Ishikawa (cell line): Measurements from ENCODE around the gene USP7.

Source experiments
- CREB1 ChIP-seq: IDR thresholded peaks from 2 replicates; pipeline ENCODE4 v1.6.1; 2012; ENCODE audit warnings: low read depth
- EGR1 ChIP-seq: IDR thresholded peaks from 2 replicates; pipeline ENCODE4 v1.6.1; 2012
- EP300 ChIP-seq: IDR thresholded peaks from 2 replicates; pipeline ENCODE4 v1.6.1; 2012; ENCODE audit warnings: borderline replicate concordance
- FOXM1 ChIP-seq: IDR thresholded peaks from 2 replicates; pipeline ENCODE4 v1.6.1; 2012; ENCODE audit warnings: low read depth, borderline replicate concordance
- NFIC ChIP-seq: IDR thresholded peaks from 2 replicates; pipeline ENCODE4 v1.6.1; 2012
- RAD21 ChIP-seq: IDR thresholded peaks from 2 replicates; pipeline ENCODE4 v1.6.1; 2012; ENCODE audit warnings: low read depth
- TAF1 ChIP-seq: IDR thresholded peaks from 2 replicates; pipeline ENCODE4 v1.6.1; 2012; ENCODE audit warnings: low read depth, mild to moderate bottlenecking
- TEAD4 ChIP-seq: IDR thresholded peaks from 2 replicates; pipeline ENCODE4 v1.6.1; 2012
- ZBTB7A ChIP-seq: IDR thresholded peaks from 2 replicates; pipeline ENCODE4 v1.6.1; 2012; ENCODE audit warnings: low read depth
- TF ChIP-seq, protein P1 (sequence below): IDR thresholded peaks from 2 replicates; pipeline ENCODE4 v1.6.1; 2012
- TF ChIP-seq, protein P2 (sequence below): IDR thresholded peaks from 2 replicates; pipeline ENCODE4 v1.6.1; 2012
- TF ChIP-seq, protein P3 (sequence below): IDR thresholded peaks from 2 replicates; pipeline ENCODE4 v1.6.1; 2012; ENCODE audit warnings: low read depth, mild to moderate bottlenecking

DNA sequence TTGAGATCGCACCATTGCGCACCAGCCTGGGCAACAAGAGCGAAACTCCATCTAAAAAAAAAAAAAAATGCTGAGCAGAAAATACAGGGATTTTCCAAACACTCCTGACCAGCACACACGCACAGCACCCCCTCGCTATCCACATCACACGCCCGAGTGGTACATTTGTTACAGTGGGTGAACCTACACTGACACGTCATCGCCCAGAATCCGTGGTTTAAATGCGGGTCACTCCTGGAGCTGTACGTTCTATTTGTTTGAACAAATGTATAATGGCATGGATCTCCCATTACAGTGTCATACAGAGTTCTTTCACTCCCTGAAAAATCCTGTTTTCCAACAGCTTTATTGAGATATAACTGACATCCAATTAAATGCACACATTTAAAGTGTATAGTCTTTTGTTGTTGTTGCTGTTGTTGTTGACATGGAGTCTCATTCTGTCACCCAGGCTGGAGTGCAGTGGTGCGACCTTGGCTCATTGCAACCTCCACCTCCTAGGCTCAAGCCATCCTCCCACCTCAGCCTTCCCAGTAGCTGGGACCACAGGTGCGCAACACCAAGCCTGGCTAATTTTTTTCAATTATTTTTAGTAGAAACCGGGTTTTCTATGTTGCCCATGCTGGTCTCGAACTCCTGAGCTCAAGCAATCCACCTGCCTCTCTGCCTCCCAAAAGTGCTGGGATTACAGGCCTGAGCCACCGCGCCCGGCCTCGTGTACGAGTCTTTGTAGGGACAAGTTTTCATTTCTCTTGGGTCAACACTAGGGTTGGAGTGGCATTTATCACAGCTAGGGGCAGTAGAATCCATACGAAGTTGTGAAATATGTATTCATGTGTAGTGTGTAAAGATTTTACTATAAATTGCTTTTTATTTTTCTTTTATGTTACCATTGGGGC is 90.5 kb downstream of the USP7 start:
- no peak for TF ChIP-seq RAD21
- TF ChIP-seq ZBTB7A = no peak
- TF ChIP-seq, protein P1, sequence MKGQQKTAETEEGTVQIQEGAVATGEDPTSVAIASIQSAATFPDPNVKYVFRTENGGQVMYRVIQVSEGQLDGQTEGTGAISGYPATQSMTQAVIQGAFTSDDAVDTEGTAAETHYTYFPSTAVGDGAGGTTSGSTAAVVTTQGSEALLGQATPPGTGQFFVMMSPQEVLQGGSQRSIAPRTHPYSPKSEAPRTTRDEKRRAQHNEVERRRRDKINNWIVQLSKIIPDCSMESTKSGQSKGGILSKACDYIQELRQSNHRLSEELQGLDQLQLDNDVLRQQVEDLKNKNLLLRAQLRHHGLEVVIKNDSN = no peak
- TF ChIP-seq, protein P2, sequence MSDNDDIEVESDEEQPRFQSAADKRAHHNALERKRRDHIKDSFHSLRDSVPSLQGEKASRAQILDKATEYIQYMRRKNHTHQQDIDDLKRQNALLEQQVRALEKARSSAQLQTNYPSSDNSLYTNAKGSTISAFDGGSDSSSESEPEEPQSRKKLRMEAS = no peak
- TF ChIP-seq NFIC = no peak
- TF ChIP-seq EP300 = no peak
- no peak for TF ChIP-seq EGR1
- TF ChIP-seq, protein P3, sequence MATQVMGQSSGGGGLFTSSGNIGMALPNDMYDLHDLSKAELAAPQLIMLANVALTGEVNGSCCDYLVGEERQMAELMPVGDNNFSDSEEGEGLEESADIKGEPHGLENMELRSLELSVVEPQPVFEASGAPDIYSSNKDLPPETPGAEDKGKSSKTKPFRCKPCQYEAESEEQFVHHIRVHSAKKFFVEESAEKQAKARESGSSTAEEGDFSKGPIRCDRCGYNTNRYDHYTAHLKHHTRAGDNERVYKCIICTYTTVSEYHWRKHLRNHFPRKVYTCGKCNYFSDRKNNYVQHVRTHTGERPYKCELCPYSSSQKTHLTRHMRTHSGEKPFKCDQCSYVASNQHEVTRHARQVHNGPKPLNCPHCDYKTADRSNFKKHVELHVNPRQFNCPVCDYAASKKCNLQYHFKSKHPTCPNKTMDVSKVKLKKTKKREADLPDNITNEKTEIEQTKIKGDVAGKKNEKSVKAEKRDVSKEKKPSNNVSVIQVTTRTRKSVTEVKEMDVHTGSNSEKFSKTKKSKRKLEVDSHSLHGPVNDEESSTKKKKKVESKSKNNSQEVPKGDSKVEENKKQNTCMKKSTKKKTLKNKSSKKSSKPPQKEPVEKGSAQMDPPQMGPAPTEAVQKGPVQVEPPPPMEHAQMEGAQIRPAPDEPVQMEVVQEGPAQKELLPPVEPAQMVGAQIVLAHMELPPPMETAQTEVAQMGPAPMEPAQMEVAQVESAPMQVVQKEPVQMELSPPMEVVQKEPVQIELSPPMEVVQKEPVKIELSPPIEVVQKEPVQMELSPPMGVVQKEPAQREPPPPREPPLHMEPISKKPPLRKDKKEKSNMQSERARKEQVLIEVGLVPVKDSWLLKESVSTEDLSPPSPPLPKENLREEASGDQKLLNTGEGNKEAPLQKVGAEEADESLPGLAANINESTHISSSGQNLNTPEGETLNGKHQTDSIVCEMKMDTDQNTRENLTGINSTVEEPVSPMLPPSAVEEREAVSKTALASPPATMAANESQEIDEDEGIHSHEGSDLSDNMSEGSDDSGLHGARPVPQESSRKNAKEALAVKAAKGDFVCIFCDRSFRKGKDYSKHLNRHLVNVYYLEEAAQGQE = no peak
- TF ChIP-seq TAF1 = no peak
- TF ChIP-seq FOXM1 = no peak
- no peak for TF ChIP-seq TEAD4
- no peak for TF ChIP-seq CREB1
